C4-2B (cell line): ENCODE measurements around the gene CDK14.

Experiments used
- H3K27ac ChIP-seq: fragments of 450-650 bp; 2 replicates; pipeline ENCODE4 v1.5.1; 2017
- ZFX ChIP-seq: fragments of 450-650 bp; IDR thresholded peaks from 2 replicates; pipeline ENCODE4 v1.6.1; 2017
- TF ChIP-seq, protein P1 (sequence below): fragments of 450-650 bp; conservative IDR thresholded peaks from 2 replicates; pipeline ENCODE4 v1.5.1; 2017; ENCODE audit warnings: mild to moderate bottlenecking

Gene CDK14

DNA sequence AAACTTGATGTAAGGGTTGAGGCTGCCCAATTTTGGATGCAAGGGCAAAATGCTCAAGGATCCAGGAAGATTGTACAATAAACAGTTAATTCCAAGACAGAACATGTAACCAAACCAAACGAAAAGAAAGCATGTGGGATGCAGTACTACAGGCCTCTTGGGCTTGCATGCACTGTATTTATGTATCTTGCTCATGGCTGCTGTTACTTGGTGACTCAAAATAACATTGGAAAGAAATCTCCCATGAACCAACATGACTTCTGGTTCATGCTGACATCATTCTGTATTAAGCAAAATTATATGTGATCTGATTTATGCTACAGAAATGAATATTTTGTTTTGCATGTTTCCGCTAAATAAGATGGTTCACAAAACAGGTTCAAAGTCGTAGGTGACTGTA, 602.2 kb downstream of the CDK14 start:
- H3K27ac ChIP-seq, result no peak overlapping the region
- TF ChIP-seq ZFX, result no peak
- TF ChIP-seq, protein P1, sequence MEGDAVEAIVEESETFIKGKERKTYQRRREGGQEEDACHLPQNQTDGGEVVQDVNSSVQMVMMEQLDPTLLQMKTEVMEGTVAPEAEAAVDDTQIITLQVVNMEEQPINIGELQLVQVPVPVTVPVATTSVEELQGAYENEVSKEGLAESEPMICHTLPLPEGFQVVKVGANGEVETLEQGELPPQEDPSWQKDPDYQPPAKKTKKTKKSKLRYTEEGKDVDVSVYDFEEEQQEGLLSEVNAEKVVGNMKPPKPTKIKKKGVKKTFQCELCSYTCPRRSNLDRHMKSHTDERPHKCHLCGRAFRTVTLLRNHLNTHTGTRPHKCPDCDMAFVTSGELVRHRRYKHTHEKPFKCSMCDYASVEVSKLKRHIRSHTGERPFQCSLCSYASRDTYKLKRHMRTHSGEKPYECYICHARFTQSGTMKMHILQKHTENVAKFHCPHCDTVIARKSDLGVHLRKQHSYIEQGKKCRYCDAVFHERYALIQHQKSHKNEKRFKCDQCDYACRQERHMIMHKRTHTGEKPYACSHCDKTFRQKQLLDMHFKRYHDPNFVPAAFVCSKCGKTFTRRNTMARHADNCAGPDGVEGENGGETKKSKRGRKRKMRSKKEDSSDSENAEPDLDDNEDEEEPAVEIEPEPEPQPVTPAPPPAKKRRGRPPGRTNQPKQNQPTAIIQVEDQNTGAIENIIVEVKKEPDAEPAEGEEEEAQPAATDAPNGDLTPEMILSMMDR, result no peak

DNA sequence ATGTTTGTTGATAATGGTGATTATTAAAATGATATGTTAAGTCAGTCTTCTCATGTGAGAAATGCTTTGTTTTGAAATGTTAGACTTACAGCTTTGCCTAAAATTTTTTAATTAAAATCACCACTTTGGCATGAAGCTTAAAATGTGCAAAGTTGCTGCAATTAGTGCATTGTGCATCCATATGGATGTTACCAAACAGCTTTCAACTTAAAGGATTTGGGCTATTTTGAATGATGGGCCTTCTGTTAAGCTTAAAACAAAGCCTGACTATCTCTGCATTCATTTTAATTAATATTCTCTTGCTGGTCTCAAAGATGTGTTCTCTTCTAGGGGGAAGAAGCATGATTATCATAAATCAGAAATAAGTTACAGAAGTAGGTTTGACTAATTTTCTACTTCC, 603.5 kb downstream of the CDK14 start:
- TF ChIP-seq, protein P1, result no peak
- TF ChIP-seq ZFX, result no peak
- no peak overlapping the region for H3K27ac ChIP-seq

DNA sequence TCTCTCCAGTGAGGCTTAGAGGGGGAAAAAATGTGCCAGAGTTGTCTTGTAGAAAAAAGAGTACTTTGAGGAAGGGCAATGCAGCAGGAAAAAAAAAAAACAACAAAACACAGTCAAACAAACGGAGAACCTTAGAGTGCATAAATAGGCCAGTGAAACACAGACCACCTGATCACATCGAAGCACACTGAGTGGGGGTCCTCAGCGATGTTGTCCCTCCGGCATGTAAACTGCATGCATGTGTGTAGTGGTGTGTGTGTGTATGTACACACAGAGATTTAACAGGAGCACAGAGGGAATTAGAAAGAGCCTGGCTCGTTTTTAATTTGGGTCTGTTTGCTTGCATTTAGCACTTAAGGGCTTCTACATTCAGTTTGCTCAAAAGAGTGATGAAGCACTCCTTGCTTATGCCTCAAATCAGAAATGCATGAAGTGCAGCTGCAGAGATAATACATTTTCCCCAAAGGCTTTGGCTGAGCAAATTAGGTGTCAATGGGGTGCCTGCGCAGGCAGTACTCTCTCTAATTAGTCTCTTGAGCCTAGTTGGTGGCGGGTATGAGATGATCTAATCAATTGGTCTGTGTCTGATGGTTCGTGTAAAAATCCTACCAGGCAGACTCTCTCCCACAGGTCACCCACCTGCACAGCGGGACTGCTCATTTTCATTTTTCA, 605.5 kb downstream of the CDK14 start:
- no peak overlapping the region for H3K27ac ChIP-seq
- TF ChIP-seq, protein P1, result no peak

DNA sequence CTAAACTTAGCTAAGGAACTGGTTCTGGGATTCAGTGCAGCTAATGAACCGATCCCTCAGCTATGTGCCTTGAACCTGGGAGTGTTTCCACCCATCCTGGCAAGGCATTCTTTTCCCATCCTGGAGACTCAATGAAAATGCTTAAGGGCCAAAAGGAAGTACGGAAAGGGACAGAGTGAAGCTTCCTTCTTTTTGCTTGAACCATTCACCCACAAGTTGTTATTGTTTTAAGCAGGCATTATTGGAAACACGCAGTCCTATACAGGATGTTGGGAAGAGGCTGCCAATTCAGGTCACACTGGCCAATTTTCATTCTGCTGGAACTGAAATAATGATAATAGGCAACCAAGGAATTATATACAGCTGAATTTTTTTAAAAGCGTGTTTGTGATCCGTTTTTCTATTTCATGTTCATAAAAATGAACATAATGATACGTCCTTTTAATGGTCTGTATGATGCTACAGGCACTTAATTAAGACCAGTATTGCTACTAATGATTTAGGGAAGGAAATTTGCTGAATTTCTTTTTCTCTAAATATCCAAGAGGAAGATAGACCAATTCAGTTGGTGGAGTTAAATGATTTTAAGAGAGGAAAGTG, 610.3 kb downstream of the CDK14 start:
- H3K27ac ChIP-seq, result no peak overlapping the region
- TF ChIP-seq, protein P1, result no peak
- no peak for TF ChIP-seq ZFX

DNA sequence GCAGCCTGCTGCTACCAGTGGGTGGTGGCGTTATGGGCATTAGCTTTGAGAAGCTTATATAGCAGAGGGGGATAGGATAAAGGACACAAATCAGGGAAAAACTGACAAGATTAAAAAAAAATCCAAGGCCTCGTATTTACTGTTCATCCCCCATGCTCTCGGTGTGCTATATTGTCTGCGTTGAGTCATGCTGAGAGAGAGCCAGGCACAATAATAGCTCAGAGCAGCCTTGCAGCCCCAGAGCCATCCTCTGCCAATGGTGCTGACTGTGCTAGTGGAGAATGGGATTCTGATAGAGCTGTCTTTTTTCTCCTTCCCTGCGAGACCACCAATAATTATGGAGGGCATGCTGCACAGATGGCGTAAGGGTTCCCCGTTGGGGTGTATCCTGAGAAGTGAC, 616.5 kb downstream of the CDK14 start:
- TF ChIP-seq, protein P1, result no peak
- TF ChIP-seq ZFX, result no peak
- no peak overlapping the region for H3K27ac ChIP-seq

DNA sequence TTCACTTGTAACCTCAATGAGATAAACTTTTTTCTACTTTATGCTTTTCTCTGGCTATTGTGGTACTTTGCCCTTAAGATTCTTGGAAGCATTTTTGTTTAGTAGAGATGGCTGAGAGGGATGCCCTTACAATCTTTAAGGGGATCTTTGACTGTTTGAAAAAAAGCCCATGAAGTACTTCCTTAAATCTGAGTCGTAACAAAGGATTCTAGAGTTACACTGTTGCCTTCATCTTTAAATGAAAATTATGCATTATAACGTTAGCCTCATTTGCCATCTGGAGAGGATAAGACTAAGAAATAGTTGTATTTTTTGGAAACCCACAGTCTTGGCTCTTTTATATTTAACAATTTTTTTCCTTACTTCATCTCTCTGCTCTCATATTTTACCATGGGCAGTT, 630.3 kb downstream of the CDK14 start:
- H3K27ac ChIP-seq, result no peak overlapping the region
- TF ChIP-seq, protein P1, result no peak
- TF ChIP-seq ZFX, result no peak

DNA sequence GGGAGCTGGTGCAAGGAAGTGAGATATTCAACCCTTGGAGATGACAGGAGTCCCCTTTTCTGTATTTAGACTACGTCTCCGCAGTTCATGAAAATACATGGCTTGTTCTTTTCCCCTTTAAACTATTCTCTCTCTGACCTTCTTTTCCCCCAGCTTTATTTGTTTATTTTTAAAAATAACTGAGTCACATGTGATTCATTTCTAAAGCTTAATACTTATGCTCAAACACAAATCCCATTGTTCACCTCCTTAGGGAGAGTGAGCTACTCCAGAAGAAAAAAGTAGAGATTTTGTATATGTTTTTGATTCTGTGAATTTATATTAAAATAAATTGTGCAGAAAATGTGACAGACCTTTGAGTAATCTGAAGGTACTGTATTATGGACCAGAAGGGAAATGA, 632.2 kb downstream of the CDK14 start:
- no peak overlapping the region for H3K27ac ChIP-seq
- no peak for TF ChIP-seq ZFX
- TF ChIP-seq, protein P1, result no peak
